ENCODE measurements around the gene TMC5.
"Not testable (repeated sequence)": the region's sequence is repeated elsewhere in the genome, so short reads cannot be mapped to it uniquely, and the experiment has no call there.

Gene TMC5

GRCh38 chr16:19406891-19407491 lies 10.7 kb upstream of the TMC5 start:
- no peak for DNase-seq (ENCODE audit: low read depth)

DNA sequence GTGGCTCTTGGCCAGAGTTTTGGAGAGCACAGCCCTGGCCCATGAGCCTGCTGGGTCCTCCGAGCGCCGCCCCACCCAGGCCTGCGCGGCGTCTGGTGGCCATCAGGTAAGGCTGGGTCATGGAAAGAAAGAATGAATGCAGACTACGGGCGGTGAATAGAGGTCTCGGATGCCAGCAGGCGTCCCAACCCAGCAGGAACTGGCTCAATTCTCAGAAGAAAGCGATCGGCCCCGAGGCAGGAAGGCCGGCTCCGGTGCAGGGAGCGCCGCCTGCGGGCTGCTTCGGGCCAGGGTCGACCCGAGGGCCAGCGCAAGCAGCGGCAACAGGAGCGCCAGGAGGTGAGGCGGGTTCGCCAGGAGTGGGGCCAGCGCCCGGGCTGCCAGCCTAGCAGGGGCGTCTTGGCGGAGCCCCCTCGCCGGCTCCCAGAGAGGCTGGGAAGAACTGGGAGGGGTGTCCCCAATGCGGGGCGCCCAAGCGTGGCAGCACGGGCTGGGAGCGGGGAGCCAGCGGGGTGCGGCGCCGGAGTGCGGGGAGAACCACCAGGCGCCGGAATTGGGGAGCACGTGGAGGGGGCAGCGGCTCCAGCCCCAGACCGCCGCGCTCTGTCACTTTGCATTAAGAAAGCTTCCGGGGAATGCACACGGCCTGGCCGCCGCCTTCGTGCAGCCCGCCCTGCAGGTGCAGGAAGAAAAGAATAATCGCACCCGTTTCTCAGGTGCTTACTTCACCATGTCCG lies 7.1 kb upstream of the TMC5 start:
- DNase-seq (ENCODE audit: low read depth), result no peak

GRCh38 chr16:19411298-19411697 lies 6.4 kb upstream of the TMC5 start:
- no peak for DNase-seq (ENCODE audit: low read depth)

DNA sequence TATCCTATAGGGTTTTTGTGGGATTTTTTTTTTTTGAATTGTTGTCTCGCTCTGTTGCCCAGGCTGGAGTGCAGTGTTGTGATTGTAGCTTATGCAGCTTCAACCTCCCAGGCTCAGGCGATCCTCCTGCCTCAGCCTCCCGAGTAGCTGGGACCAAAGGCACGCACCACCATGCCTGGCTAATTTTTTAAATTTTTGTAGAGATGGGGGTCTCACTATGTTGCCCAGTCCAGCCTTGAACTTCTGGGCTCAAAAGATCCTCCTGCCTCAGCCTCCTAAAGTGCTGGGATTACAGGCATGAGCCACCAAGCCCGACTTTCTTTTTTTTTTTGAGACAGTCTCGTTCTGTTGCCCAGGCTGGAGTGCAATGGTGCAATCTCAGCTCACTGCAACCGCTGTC lies 5.6 kb upstream of the TMC5 start:
- DNase-seq (ENCODE audit: low read depth), result not testable (repeated sequence)

DNA sequence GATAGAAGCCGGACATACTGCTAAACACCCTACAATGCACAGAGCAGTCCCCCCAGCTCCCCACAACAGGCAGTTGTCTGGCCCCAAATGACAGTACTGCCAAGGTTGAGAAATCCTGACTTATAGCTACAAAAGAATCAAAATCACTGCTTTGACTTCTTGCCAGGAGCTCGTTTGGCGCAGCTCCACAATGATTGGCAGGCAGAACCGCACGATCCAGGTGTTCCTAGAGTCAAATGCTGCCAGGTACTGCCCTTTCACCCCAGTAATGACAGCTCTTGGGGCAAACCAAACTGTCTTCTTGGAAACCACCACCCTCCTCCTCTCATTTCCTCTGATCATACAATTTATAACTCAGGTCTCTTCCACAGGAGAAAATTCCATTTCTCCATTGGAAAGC lies 2.2 kb upstream of the TMC5 start:
- no peak for DNase-seq (ENCODE audit: low read depth)

DNA sequence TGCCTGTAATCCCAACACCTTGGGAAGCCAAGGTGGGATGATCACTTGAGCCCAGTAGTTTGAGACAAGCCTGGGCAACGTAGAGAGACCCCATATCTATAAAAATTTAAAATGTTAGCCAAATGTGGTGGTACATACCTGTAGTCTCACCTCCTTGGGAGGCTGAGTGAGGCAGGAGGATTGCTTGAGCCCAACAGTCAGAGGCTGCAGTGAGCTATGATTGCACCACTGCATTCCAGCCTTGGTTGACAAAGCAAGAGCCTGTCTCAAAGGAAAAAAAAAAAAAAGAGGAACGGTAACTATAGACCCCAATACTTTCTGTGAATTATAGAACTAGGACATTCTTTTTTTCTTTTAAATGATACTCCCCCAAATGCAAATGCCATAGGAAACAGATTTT lies 1.8 kb upstream of the TMC5 start:
- DNase-seq (ENCODE audit: low read depth), result no peak

DNA sequence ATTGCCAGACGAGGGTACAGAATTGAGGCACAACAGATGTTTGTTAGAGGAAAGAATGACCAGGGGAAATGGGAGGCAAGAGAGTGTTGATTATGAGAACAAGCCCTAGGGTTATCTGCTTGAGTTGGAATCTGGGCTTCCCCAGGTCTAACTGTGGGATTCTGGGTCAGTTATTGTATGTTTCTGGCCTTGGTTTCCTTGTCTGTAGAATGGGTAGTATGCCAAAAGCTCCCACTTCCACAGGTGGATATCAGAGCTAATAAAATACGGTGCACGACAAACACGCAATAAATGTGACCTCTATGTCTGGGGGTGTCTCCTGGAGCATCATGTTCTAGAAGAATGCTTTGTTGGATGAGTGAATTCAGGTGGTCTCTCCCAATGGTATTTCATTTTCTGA lies 517 bp downstream of the TMC5 start:
- no peak for DNase-seq (ENCODE audit: low read depth)

- DNase-seq (ENCODE audit: low read depth), result no peak
Measured at GRCh38 chr16:19419698-19420075, 2.0 kb downstream of the TMC5 start.

GRCh38 chr16:19424478-19424877 lies 6.8 kb downstream of the TMC5 start:
- no peak for DNase-seq (ENCODE audit: low read depth)

GRCh38 chr16:19430345-19430744 lies 12.7 kb downstream of the TMC5 start:
- no peak for DNase-seq (ENCODE audit: low read depth)

GRCh38 chr16:19431636-19432340 lies 14.1 kb downstream of the TMC5 start:
- no peak for DNase-seq (ENCODE audit: low read depth)

DNA sequence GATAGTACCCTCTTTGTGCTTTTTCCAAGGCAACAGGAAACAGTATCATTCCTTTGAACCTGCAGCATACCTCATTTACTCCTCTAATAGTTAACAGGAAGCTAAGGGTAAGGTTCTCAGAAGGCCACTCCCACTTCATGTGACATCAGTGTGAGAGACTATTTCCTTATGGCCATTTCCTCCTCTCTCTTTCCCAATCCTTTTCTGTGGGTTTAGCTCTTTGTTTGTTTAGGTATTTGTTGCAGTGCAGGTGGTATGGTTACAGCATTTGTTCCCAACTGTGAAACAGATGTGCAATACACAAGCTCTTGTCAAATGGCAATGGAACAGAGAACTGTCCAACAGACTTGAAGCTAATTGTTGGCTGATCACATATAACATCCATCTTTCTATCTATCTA lies 14.7 kb downstream of the TMC5 start:
- DNase-seq (ENCODE audit: low read depth), result no peak

DNA sequence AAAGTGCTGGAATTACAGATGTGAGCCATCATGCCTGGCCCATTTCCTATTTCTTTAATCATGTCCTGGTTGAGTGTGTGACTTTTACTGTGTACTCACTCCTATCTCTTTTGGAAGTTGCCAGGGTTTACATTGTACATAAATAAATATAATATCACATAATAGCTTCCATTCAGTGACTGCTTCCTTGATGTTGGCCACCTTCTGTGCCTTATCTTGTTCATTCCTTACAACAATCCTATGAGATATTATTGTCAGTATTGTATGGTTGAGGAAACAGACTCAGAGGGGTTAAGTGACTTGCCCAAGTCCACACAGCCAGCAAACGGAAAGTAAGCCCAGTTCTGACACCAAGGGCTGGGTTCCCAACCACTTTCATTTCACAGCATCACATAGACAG lies 16.9 kb downstream of the TMC5 start:
- DNase-seq (ENCODE audit: low read depth), result no peak

- DNase-seq (ENCODE audit: low read depth), result no peak
Measured at GRCh38 chr16:19436540-19436939, 18.9 kb downstream of the TMC5 start.

- DNase-seq (ENCODE audit: low read depth), result no peak
Measured at GRCh38 chr16:19437280-19437679, 19.6 kb downstream of the TMC5 start.

DNA sequence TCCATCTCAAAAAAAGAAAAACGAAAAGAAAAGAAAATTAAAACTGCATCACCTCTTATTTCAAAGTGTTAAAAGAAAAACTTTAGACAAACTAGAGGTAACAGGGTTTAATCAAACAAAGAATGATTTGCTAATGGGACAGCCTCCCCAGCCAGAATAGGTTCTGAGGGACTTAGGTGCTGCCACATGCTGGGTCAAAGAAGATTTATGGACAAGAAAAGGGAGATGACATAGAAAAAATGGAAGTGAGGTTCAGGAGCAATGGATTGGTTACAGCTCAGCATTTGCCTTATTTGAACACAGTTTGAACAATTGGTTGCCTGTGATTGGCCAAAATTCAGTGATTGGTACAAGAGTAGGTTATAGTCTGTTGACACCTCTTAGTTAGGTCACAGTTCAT lies 21.1 kb downstream of the TMC5 start:
- DNase-seq (ENCODE audit: low read depth), result no peak

- no peak for DNase-seq (ENCODE audit: low read depth)
Measured at GRCh38 chr16:19439483-19439882, 21.8 kb downstream of the TMC5 start.

DNA sequence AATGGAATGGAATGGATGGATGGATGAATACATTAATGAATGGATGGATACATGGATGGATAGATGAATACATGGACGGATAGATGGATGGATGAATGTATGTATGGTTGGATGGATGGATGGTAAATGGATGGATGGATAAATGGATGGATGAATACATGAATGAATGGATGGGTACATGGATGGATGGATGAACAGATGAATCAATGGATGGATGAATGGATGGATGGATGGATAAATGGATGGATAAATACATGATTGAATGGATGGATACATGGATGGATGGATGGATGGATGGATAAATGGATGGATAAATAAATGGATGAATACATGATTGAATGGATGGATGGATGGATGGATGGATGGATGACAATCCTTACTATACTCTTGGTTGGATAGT lies 26.0 kb downstream of the TMC5 start:
- DNase-seq (ENCODE audit: low read depth), result no peak

- DNase-seq (ENCODE audit: low read depth), result no peak
Measured at GRCh38 chr16:19446300-19446846, 28.7 kb downstream of the TMC5 start.

DNA sequence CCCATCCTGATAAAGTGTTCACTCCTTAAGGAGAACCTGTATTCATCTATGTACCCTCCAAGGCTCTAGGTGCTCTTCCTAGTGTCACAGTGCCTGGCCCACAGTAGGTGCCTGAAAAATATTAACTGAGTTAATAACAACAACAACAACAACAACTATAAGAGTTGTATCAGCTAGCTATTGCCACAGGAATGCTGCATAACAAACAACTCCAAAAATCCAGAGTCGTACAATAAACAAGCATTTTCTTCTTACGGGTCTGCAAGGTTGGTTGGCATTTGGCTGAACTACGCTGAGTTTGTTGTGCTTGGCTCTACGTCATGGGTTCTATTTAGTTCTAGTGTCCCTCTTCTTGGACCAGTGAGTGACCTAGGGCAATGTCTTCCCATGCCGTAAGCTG lies 29.2 kb downstream of the TMC5 start:
- DNase-seq (ENCODE audit: low read depth), result no peak

DNA sequence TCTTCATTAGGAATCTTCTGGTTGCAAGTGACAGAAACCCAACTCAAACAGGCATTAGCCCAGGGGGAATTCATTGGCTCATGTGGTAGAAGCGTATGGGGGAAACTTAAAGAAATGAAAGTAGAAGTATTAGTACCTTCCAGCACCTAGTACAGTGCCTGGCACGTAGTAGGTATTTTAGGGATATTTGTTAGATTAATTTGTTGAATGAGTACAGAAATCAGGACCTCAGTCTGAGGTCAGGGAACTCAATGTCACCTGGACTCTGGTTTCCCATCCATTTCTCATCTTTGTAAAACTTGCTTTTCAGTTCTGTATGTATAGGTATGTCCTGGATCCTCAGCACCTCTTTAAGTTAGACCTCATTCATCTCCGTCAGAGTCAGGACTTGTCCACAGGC lies 32.5 kb downstream of the TMC5 start:
- no peak for DNase-seq (ENCODE audit: low read depth)

GRCh38 chr16:19458722-19459379 lies 41.2 kb downstream of the TMC5 start:
- no peak for DNase-seq (ENCODE audit: low read depth)

DNA sequence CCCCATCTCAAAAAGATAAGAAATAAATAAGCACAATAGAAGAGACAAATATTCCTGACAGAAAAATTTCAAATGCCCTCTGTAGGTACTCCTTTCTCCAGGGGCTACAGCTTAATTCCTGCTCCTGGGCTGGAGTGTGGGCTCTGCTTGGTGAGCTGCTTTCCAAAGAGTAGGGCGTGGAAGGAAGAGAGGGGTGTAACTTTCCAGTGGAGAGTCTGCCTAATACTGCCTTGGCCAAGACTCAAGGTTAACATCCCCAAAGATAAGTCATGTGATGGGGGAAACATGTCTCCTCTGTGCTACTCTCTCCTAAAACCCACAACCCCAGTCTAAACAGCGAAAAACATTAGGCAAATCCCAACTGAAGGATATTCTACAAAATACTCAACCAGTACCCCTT lies 42.7 kb downstream of the TMC5 start:
- DNase-seq (ENCODE audit: low read depth), result no peak

All from CMK (cell line).